Transverse colon (tissue), 4 donors: Measurements from ENCODE around the gene TAMALIN.

Experiments used
- POLR2A ChIP-seq: fragments of 450-650 bp; IDR thresholded peaks from one replicate; pipeline ENCODE4 v1.6.1; 2016; ENCODE audit warnings: antibody characterized with exemption, mild to moderate bottlenecking, moderate library complexity
- POLR2AphosphoS5 ChIP-seq, 3 donors: sonication (generic); formaldehyde crosslinking; IDR thresholded peaks; one replicate each; pipeline ENCODE4 v1.6.1; 2016; ENCODE audit warnings: antibody characterized with exemption in 3 of 3
- TF ChIP-seq, protein P1 (sequence below), 5 experiments: fragments of 200-600 bp in 3 of 5; fragments of 450-650 bp in 2 of 5; sonication (generic) in 3 of 5; IDR thresholded peaks; 1 replicate in 2 of 5; 2 replicates in 3 of 5; pipeline ENCODE4 v1.5.1; 2016 to 2017; ENCODE audit warnings: antibody characterized with exemption in 5 of 5, inconsistent platforms in 3 of 5, mild to moderate bottlenecking in 2 of 5, moderate library complexity in 1 of 5

DNA sequence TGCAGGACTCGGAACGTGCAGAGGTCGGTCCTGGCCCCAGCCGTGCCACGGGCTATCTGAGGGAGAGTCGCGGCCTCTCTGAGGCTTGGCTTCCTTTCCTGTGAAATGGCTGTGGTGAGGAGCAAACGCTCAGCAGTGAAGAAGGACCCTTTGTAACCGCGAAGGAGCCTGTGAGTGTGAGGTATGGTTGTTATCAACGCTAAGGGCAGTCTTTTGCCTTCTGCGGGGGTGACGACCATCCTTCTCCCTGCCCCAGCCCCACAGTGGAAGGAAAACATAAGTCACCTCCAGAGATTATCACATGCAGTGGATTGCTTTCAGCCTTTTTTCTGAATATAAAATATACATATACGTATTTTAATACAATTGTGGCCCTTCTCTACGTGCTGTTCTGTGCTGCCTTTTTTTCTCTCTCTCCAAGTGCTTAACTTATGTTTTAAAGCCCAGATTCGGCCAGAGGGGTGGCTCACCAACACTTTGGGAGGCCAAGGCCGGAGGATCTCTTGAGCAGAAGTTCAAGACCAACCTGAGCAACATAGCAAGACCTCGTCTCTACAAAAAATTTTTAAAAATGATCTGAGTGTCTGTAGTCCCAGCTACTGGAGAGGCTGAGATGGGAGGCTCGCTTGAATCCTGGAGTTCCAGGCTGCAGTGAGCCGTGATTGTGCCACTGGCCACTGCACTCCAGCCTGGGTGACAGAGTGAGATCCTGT is 17.4 kb downstream of the TAMALIN start:
- no peak for TF ChIP-seq POLR2AphosphoS5 (IDR thresholded peaks at IDR 0.05)
- no peak for TF ChIP-seq POLR2A
- TF ChIP-seq, protein P1, sequence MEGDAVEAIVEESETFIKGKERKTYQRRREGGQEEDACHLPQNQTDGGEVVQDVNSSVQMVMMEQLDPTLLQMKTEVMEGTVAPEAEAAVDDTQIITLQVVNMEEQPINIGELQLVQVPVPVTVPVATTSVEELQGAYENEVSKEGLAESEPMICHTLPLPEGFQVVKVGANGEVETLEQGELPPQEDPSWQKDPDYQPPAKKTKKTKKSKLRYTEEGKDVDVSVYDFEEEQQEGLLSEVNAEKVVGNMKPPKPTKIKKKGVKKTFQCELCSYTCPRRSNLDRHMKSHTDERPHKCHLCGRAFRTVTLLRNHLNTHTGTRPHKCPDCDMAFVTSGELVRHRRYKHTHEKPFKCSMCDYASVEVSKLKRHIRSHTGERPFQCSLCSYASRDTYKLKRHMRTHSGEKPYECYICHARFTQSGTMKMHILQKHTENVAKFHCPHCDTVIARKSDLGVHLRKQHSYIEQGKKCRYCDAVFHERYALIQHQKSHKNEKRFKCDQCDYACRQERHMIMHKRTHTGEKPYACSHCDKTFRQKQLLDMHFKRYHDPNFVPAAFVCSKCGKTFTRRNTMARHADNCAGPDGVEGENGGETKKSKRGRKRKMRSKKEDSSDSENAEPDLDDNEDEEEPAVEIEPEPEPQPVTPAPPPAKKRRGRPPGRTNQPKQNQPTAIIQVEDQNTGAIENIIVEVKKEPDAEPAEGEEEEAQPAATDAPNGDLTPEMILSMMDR (IDR thresholded peaks at IDR 0.05), result peak in 4 of 5 experiments; percentile 4 to 40 (median 26)
